Left lung (tissue), 10 donors: ENCODE results near the gene MEST. TPM values are rescaled to one million over a fixed set of nuclear protein-coding genes. Genes with fewer than 3 reads are reported as not detected.
"Not testable (repeated sequence)": the region's sequence is repeated elsewhere in the genome, so short reads cannot be mapped to it uniquely, and the experiment has no call there.

Experiments used
- ATAC-seq: fragments of 200-7000 bp; cut with Tn5 transposase; one replicate; pipeline ENCODE4 v1.9.1; 2020; ENCODE audit warnings: moderate library complexity
- DNase-seq, 4 donors: peaks; one replicate each; pipeline ENCODE4 v3.0.0-alpha.2; 2013 to 2020
- H3K27ac ChIP-seq, 2 donors: fragments of 200-600 bp; sonication (generic) in 1 of 2; one replicate each; pipeline versions ENCODE4 v1.5.0 to v1.8.0; 2020 to 2021
- H3K27me3 ChIP-seq, 2 donors: fragments of 200-600 bp; sonication (generic) in 1 of 2; one replicate each; pipeline versions ENCODE4 v1.5.0 to v1.8.0; 2020 to 2021
- H3K36me3 ChIP-seq, 2 donors: fragments of 200-600 bp; sonication (generic) in 1 of 2; one replicate each; pipeline versions ENCODE4 v1.5.0 to v1.8.0; 2020 to 2021
- H3K4me1 ChIP-seq, 2 donors: fragments of 200-600 bp; one replicate each; pipeline ENCODE4 v1.8.0; 2021
- H3K4me3 ChIP-seq, 2 donors: fragments of 200-600 bp; sonication (generic) in 1 of 2; one replicate each; pipeline versions ENCODE4 v1.5.0 to v1.8.0; 2020 to 2021; ENCODE audit warnings: mild to moderate bottlenecking in 1 of 2
- H3K9me3 ChIP-seq, 2 donors: fragments of 200-600 bp; sonication (generic) in 1 of 2; one replicate each; pipeline versions ENCODE4 v1.5.0 to v1.8.0; 2020 to 2021
- CTCF ChIP-seq, 2 donors: fragments of 200-600 bp; sonication (generic) in 1 of 2; IDR thresholded peaks; one replicate each; pipeline versions ENCODE4 v1.5.0 to v1.8.0; 2021; ENCODE audit warnings: antibody characterized with exemption in 2 of 2
- intact Hi-C, 2 donors: fragments of 100-400 bp; cut with DNase I; formaldehyde crosslinking; loops; one replicate each; pipeline versions ENCODE4 v1.11.2 to v1.14.2; 2022
- polyA plus RNA-seq, 6 donors: library from polyadenylated mRNA; unstranded; fragments of 120-200 nt; gene quantifications; one replicate each; pipeline ENCODE4 v1.2.1, GENCODE V29; 2013; ENCODE audit not compliant: insufficient read length in 6 of 6
- total RNA-seq, 2 donors: library from RNA; stranded (reverse); fragmentation: NEBNext Ultra II Directional; extraction: Animal tissue kit (Norgen Biotek cat#: 25700); gene quantifications; one replicate each; pipeline ENCODE4 v1.2.1, GENCODE V29; 2021
- donor health status: DM: no; HTN: yes; CAD: no.
- donor health status: DM: no; HTN: no; CAD: no.

MEST gene
- total and polyA plus RNA-seq, 8 donors, result 101 to 451 (median 401) TPM

DNA sequence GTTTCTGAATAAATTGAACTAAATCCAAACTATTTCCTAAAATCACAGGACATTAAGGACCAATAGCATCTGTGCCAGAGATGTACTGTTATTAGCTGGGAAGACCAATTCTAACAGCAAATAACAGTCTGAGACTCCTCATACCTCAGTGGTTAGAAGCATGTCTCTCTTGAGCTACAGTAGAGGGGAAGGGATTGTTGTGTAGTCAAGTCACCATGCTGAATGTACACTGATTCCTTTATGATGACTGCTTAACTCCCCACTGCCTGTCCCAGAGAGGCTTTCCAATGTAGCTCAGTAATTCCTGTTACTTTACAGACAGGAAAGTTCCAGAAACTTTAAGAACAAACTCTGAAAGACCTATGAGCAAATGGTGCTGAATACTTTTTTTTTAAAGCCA is 13.9 kb downstream of the MEST start:
- Histone ChIP-seq H3K4me1 (no peaks in the 10 kb centered on the region), H3K36me3 (peaks cover 0 to 50% of the 10 kb centered on the region in 2 donors), H3K9me3 (no peaks in the 10 kb centered on the region), H3K27ac (no peak overlapping the region), H3K4me3 (no peak overlapping the region), H3K27me3 (no peaks in the 10 kb centered on the region)
- ATAC-seq (no peak), DNase-seq (no peak)
- TF ChIP-seq CTCF (IDR thresholded peaks at IDR 0.05), result no peak
- intact Hi-C loops, result no loop called here

DNA sequence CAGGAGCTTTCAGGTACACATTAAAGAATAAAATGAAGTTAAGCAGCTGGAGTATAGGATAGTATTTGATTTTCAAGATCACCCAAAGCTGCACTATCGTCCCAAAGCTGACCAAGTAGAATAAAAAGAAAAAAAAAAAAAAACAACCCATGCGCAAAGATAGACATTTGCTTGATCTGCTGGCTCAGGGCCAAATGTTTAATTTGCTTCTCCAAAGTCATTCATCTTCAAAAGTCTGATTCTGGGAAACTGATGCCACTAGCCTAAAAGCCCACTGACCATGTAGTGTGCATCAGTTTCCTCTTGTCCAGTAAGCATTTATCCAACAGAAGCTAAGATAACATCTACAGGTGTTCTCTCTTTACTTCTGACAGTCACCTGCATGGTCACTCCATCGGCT is 14.5 kb downstream of the MEST start:
- DNase-seq, result no peak
- Histone ChIP-seq H3K36me3 (peaks cover 0 to 44% of the 10 kb centered on the region in 2 donors), H3K27ac (no peak overlapping the region)

DNA sequence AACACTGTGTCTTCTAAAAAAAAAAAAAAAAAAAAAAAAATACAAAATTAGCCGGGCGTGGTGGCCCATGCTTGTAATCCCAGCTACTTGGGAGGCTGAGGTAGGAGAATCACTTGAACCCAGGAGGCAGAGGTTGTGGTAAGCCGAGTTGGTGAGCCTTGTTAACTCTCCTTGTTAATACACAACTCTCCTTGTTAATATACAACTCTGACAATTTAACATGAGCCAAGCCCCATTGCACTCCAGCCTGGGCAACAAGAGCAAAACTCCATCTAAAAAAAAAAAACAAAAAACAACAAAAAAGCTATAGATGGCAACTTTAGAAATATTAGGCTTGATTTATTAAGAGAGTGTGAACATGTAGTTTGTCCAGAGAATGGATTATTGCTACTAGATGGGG is 20.2 kb downstream of the MEST start:
- DNase-seq, H3K27ac ChIP-seq, H3K4me3 ChIP-seq, intact Hi-C loops, ATAC-seq, H3K27me3 ChIP-seq, H3K4me1 ChIP-seq, H3K9me3 ChIP-seq: not testable (repeated sequence)
- peaks cover 0 to 21% of the 10 kb centered on the region in 2 donors for H3K36me3 ChIP-seq

More for the DNA sequence above, 14.5 kb downstream of the MEST start:
- H3K27me3 ChIP-seq, result no peaks in the 10 kb centered on the region
- H3K4me3 ChIP-seq, result no peak overlapping the region
- no peak for TF ChIP-seq CTCF (IDR thresholded peaks at IDR 0.05)
- H3K9me3 ChIP-seq, result no peaks in the 10 kb centered on the region
- no peak for ATAC-seq
- intact Hi-C loops, result no loop called here
- H3K4me1 ChIP-seq, result no peaks in the 10 kb centered on the region

DNA sequence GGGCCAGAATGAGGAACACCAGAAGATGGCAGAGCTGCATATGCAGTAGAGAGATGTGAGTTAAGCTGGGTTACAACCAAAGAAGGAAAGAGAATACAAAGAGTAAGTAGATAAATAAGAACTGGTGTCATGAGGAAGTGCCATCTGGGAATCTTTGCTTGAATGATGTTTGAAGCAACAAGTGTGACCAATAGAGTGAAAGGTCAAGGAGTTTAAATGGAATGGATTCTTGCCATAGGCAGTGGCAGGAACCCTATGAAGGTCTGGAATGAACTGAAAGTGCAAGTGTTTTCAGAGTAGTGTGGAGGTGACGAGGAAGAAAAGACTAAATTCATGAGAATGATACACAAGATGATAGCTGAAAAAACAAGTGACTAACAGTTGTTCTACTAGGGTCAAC is 21.6 kb downstream of the MEST start:
- ATAC-seq (no peak), DNase-seq (no peak)
- Histone ChIP-seq H3K4me1 (no peaks in the 10 kb centered on the region), H3K27me3 (no peaks in the 10 kb centered on the region), H3K36me3 (peaks cover 0 to 8% of the 10 kb centered on the region in 2 donors), H3K4me3 (no peak overlapping the region), H3K9me3 (no peaks in the 10 kb centered on the region), H3K27ac (no peak overlapping the region)
- no peak for TF ChIP-seq CTCF (IDR thresholded peaks at IDR 0.05)
- intact Hi-C loops, result no loop called here

DNA sequence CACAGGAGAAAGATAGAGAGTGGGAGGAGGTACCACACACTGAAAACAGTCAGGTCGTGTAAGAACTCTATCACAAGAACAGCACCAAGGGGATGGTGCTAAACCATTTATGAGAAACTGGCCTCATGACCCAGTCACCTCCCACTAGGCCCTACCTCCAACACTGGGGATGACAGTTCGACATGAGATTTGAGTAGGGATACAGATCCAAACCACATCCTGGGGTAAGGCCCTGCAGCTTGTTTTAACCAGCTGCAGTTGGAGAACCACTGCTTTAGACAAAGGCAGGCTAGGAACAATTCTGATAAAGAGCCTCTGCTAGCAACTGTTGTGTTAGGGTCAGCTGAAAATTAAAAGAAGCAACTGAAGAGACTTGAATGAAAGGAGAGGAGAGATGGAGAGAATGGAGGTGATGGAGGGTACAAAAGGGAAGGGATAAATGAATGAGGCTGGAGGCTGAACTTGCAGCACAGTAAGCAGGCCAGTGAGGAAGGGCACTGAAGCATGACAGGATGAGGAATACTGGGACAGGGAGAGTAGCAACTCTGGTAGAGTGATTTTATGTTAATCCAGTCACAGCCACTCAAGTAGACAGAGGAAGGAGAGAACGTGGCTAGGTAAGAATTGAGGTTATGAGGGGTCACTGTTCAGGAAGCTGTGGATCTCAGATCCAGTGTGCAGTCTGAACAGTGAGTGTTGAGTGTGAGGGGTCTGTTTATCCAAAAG is 23.6 kb downstream of the MEST start:
- Histone ChIP-seq H3K9me3 (no peaks in the 10 kb centered on the region), H3K27me3 (no peaks in the 10 kb centered on the region), H3K27ac (no peak overlapping the region), H3K36me3 (peaks cover 0 to 5% of the 10 kb centered on the region in 2 donors), H3K4me1 (no peaks in the 10 kb centered on the region), H3K4me3 (no peak overlapping the region)
- no peak for ATAC-seq
- intact Hi-C loops, result no loop called here
- TF ChIP-seq CTCF (IDR thresholded peaks at IDR 0.05), result no peak
- DNase-seq, result no peak
